Measurements from ENCODE around the gene VAT1L.

VAT1L gene

GRCh38 chr16:77897129-77897437 lies 108.7 kb downstream of the VAT1L start:
- Histone ChIP-seq H3K27me3 (ENCODE audit: control insufficient read depth in 1 of 2, insufficient read depth in 1 of 2, low read length in 2 of 2) (no peaks in the 10 kb centered on the region), H4K91ac (ENCODE audit: low read length) (no peak overlapping the region), H3K4me1 (ENCODE audit: control insufficient read depth, insufficient read depth, low read depth, low read length) (no peaks in the 10 kb centered on the region), H3K9ac (ENCODE audit: low read length) (no peak overlapping the region), H3K23ac (ENCODE audit: low read length in 2 of 2) (no peak overlapping the region), H2AFZ (ENCODE audit: low read depth, low read length) (no peak overlapping the region), H3K4me3 (ENCODE audit: insufficient read depth in 1 of 2, low read depth in 1 of 2, low read length in 2 of 2) (no peak overlapping the region), H2BK12ac (ENCODE audit: low read length in 2 of 2) (no peak overlapping the region), H3K79me1 (replicated peaks; ENCODE audit: low read length, poor library complexity, severe bottlenecking) (no peaks in the 10 kb centered on the region), H2BK5ac (ENCODE audit: low read depth, low read length, poor library complexity, severe bottlenecking) (no peak overlapping the region), H3K14ac (ENCODE audit: low read length in 2 of 2) (no peak overlapping the region), H3K4ac (ENCODE audit: low read depth in 1 of 2, low read length in 2 of 2) (no peak overlapping the region), H2BK15ac (ENCODE audit: low read depth, poor library complexity, severe bottlenecking) (no peak overlapping the region), H2AK5ac (ENCODE audit: low read length, severe bottlenecking) (no peak overlapping the region), H3K18ac (ENCODE audit: low read depth in 1 of 2, low read length in 2 of 2) (no peak overlapping the region), H2BK120ac (ENCODE audit: low read depth, low read length) (no peak overlapping the region), H3K9me3 (ENCODE audit: control insufficient read depth, low read length) (no peaks in the 10 kb centered on the region), H4K8ac (ENCODE audit: low read length) (no peak overlapping the region), H3K36me3 (ENCODE audit: control insufficient read depth in 1 of 2, insufficient read depth in 2 of 2, low read depth in 1 of 2, low read length in 2 of 2) (no peaks in the 10 kb centered on the region), H3K4me2 (ENCODE audit: low read length, poor library complexity, severe bottlenecking) (no peak overlapping the region), H3K27ac (ENCODE audit: low read length, poor library complexity, severe bottlenecking) (no peak overlapping the region)
- DNase-seq = peak; percentile 78
- WGBS = 28% methylated on average over 2 of the region's 3 CpGs

- Histone ChIP-seq H3K79me1 (replicated peaks; ENCODE audit: low read length, poor library complexity, severe bottlenecking) (no peaks in the 10 kb centered on the region), H2BK120ac (ENCODE audit: low read depth, low read length) (peak overlapping the region; percentile 43), H2BK5ac (ENCODE audit: low read depth, low read length, poor library complexity, severe bottlenecking) (no peak overlapping the region), H3K4me2 (ENCODE audit: low read length, poor library complexity, severe bottlenecking) (no peak overlapping the region), H3K23ac (ENCODE audit: low read length in 2 of 2) (no peak overlapping the region), H3K18ac (ENCODE audit: low read depth in 1 of 2, low read length in 2 of 2) (peak overlapping the region; percentile 78 to 88), H3K27ac (ENCODE audit: low read length, poor library complexity, severe bottlenecking) (no peak overlapping the region), H3K9me3 (ENCODE audit: control insufficient read depth, low read length) (no peaks in the 10 kb centered on the region), H3K4ac (ENCODE audit: low read depth in 1 of 2, low read length in 2 of 2) (peak overlapping the region in 1 of 2 experiments; percentile 87), H4K91ac (ENCODE audit: low read length) (no peak overlapping the region), H2AK5ac (ENCODE audit: low read length, severe bottlenecking) (no peak overlapping the region), H3K36me3 (ENCODE audit: control insufficient read depth in 1 of 2, insufficient read depth in 2 of 2, low read depth in 1 of 2, low read length in 2 of 2) (no peaks in the 10 kb centered on the region), H3K14ac (ENCODE audit: low read length in 2 of 2) (no peak overlapping the region), H3K4me3 (ENCODE audit: insufficient read depth in 1 of 2, low read depth in 1 of 2, low read length in 2 of 2) (no peak overlapping the region), H2AFZ (ENCODE audit: low read depth, low read length) (no peak overlapping the region), H2BK12ac (ENCODE audit: low read length in 2 of 2) (peak overlapping the region in 1 of 2 experiments; percentile 86), H2BK15ac (ENCODE audit: low read depth, poor library complexity, severe bottlenecking) (no peak overlapping the region), H3K27me3 (ENCODE audit: control insufficient read depth in 1 of 2, insufficient read depth in 1 of 2, low read length in 2 of 2) (no peaks in the 10 kb centered on the region), H4K8ac (ENCODE audit: low read length) (no peak overlapping the region), H3K9ac (ENCODE audit: low read length) (no peak overlapping the region), H3K4me1 (ENCODE audit: control insufficient read depth, insufficient read depth, low read depth, low read length) (no peaks in the 10 kb centered on the region)
- WGBS = 40% methylated on average over 1 of the region's 4 CpGs
- DNase-seq = peak; percentile 65
Observed at GRCh38 chr16:77897831-77898605, 109.7 kb downstream of the VAT1L start.

GRCh38 chr16:77898671-77899211 lies 110.4 kb downstream of the VAT1L start:
- Histone ChIP-seq H3K4me2 (ENCODE audit: low read length, poor library complexity, severe bottlenecking) (no peak overlapping the region), H3K23ac (ENCODE audit: low read length in 2 of 2) (no peak overlapping the region), H3K9ac (ENCODE audit: low read length) (no peak overlapping the region), H3K4ac (ENCODE audit: low read depth in 1 of 2, low read length in 2 of 2) (peak overlapping the region in 1 of 2 experiments; percentile 57), H3K27me3 (ENCODE audit: control insufficient read depth in 1 of 2, insufficient read depth in 1 of 2, low read length in 2 of 2) (no peaks in the 10 kb centered on the region), H3K9me3 (ENCODE audit: control insufficient read depth, low read length) (no peaks in the 10 kb centered on the region), H2AFZ (ENCODE audit: low read depth, low read length) (no peak overlapping the region), H4K91ac (ENCODE audit: low read length) (no peak overlapping the region), H3K14ac (ENCODE audit: low read length in 2 of 2) (no peak overlapping the region), H2AK5ac (ENCODE audit: low read length, severe bottlenecking) (no peak overlapping the region), H3K4me1 (ENCODE audit: control insufficient read depth, insufficient read depth, low read depth, low read length) (no peaks in the 10 kb centered on the region), H4K8ac (ENCODE audit: low read length) (peak overlapping the region; percentile 59), H3K36me3 (ENCODE audit: control insufficient read depth in 1 of 2, insufficient read depth in 2 of 2, low read depth in 1 of 2, low read length in 2 of 2) (no peaks in the 10 kb centered on the region), H3K4me3 (ENCODE audit: insufficient read depth in 1 of 2, low read depth in 1 of 2, low read length in 2 of 2) (no peak overlapping the region), H2BK5ac (ENCODE audit: low read depth, low read length, poor library complexity, severe bottlenecking) (no peak overlapping the region), H3K27ac (ENCODE audit: low read length, poor library complexity, severe bottlenecking) (no peak overlapping the region), H3K79me1 (replicated peaks; ENCODE audit: low read length, poor library complexity, severe bottlenecking) (no peaks in the 10 kb centered on the region), H2BK12ac (ENCODE audit: low read length in 2 of 2) (peak overlapping the region; percentile 53 to 86), H3K18ac (ENCODE audit: low read depth in 1 of 2, low read length in 2 of 2) (peak overlapping the region; percentile 72 to 84), H2BK15ac (ENCODE audit: low read depth, poor library complexity, severe bottlenecking) (no peak overlapping the region), H2BK120ac (ENCODE audit: low read depth, low read length) (peak overlapping the region; percentile 43)
- peak; percentile 90 for DNase-seq
- WGBS = 29% methylated on average over 2 of the region's 2 CpGs

- Histone ChIP-seq H3K9ac (ENCODE audit: low read length) (no peak overlapping the region), H2AFZ (ENCODE audit: low read depth, low read length) (no peak overlapping the region), H3K27me3 (ENCODE audit: control insufficient read depth in 1 of 2, insufficient read depth in 1 of 2, low read length in 2 of 2) (no peaks in the 10 kb centered on the region), H3K4me3 (ENCODE audit: insufficient read depth in 1 of 2, low read depth in 1 of 2, low read length in 2 of 2) (no peak overlapping the region), H3K4me2 (ENCODE audit: low read length, poor library complexity, severe bottlenecking) (no peak overlapping the region), H2AK5ac (ENCODE audit: low read length, severe bottlenecking) (no peak overlapping the region), H2BK5ac (ENCODE audit: low read depth, low read length, poor library complexity, severe bottlenecking) (no peak overlapping the region), H3K14ac (ENCODE audit: low read length in 2 of 2) (peak overlapping the region in 1 of 2 experiments; percentile 83), H2BK120ac (ENCODE audit: low read depth, low read length) (peak overlapping the region; percentile 36), H3K36me3 (ENCODE audit: control insufficient read depth in 1 of 2, insufficient read depth in 2 of 2, low read depth in 1 of 2, low read length in 2 of 2) (no peaks in the 10 kb centered on the region), H3K4ac (ENCODE audit: low read depth in 1 of 2, low read length in 2 of 2) (peak overlapping the region in 1 of 2 experiments; percentile 73), H3K23ac (ENCODE audit: low read length in 2 of 2) (peak overlapping the region in 1 of 2 experiments; percentile 56), H3K9me3 (ENCODE audit: control insufficient read depth, low read length) (no peaks in the 10 kb centered on the region), H2BK15ac (ENCODE audit: low read depth, poor library complexity, severe bottlenecking) (no peak overlapping the region), H4K8ac (ENCODE audit: low read length) (peak overlapping the region; percentile 59), H3K27ac (ENCODE audit: low read length, poor library complexity, severe bottlenecking) (no peak overlapping the region), H3K4me1 (ENCODE audit: control insufficient read depth, insufficient read depth, low read depth, low read length) (no peaks in the 10 kb centered on the region), H3K79me1 (replicated peaks; ENCODE audit: low read length, poor library complexity, severe bottlenecking) (no peaks in the 10 kb centered on the region), H4K91ac (ENCODE audit: low read length) (peak overlapping the region; percentile 55), H3K18ac (ENCODE audit: low read depth in 1 of 2, low read length in 2 of 2) (peak overlapping the region; percentile 72 to 84), H2BK12ac (ENCODE audit: low read length in 2 of 2) (peak overlapping the region; percentile 53 to 73)
- WGBS = 94% methylated on average over 3 of the region's 3 CpGs
- DNase-seq = no peak
Observed at GRCh38 chr16:77899416-77899815, 111.1 kb downstream of the VAT1L start.

All from mesenchymal stem cell (in vitro differentiated cells and primary cell).